Brain microvascular endothelial cell (primary cell): ENCODE data around the gene MAU2.

Experiments used
- DNase-seq: peaks from one replicate; pipeline ENCODE4 v3.0.0-alpha.2; 2020
- H3K27ac ChIP-seq: fragments of 250-450 bp; sonication (Bioruptor Pico); 2 replicates; pipeline ENCODE4 v1.5.1; 2020; ENCODE audit warnings: mild to moderate bottlenecking, moderate library complexity
- H3K27me3 ChIP-seq: fragments of 250-450 bp; sonication (Bioruptor Pico); replicated peaks from 2 replicates; pipeline ENCODE4 v1.5.1; 2020; ENCODE audit warnings: mild to moderate bottlenecking
- H3K36me3 ChIP-seq: fragments of 250-450 bp; sonication (Bioruptor Pico); replicated peaks from 2 replicates; pipeline ENCODE4 v1.5.1; 2020; ENCODE audit warnings: mild to moderate bottlenecking
- H3K4me3 ChIP-seq: 2 replicates; pipeline ENCODE4 v1.5.1; 2011; ENCODE audit warnings: low read depth, mild to moderate bottlenecking, control low read depth, low read length, moderate library complexity
- CTCF ChIP-seq: IDR thresholded peaks from 2 replicates; pipeline ENCODE4 v1.5.1; 2011; ENCODE audit warnings: low read depth, mild to moderate bottlenecking, moderate library complexity, low read length, control low read depth, inconsistent platforms; ENCODE audit errors: missing control alignments
- in situ Hi-C: cut with HindIII; loops from 2 replicates; pipeline ENCODE4 v1.10.0; 2017; ENCODE audit warnings: low sequenced_read_pairs, low pct_ligation_motif_present

Gene MAU2

GRCh38 chr19:19337120-19337519 lies 16.5 kb downstream of the MAU2 start:
- DNase-seq = no peak
- Histone ChIP-seq H3K27ac (no peak overlapping the region), H3K36me3 (peaks cover 55% of the 10 kb centered on the region), H3K4me3 (no peak overlapping the region), H3K27me3 (no peaks in the 10 kb centered on the region)
- in situ Hi-C loops = no loop called here
- no peak for TF ChIP-seq CTCF

GRCh38 chr19:19338082-19338481 lies 17.5 kb downstream of the MAU2 start:
- H3K27me3 ChIP-seq = no peaks in the 10 kb centered on the region
- DNase-seq = no peak

GRCh38 chr19:19341026-19341425 lies 20.4 kb downstream of the MAU2 start:
- no peaks in the 10 kb centered on the region for H3K27me3 ChIP-seq
- H3K4me3 ChIP-seq = no peak overlapping the region
- no peak for DNase-seq
- H3K27ac ChIP-seq = no peak overlapping the region
- in situ Hi-C loops = no loop called here
- peaks cover 76% of the 10 kb centered on the region for H3K36me3 ChIP-seq
- no peak for TF ChIP-seq CTCF

More at GRCh38 chr19:19338082-19338481, 17.5 kb downstream of the MAU2 start:
- in situ Hi-C loops = no loop called here
- Histone ChIP-seq H3K27ac (no peak overlapping the region), H3K36me3 (peaks cover 57% of the 10 kb centered on the region), H3K4me3 (no peak overlapping the region)
- no peak for TF ChIP-seq CTCF

GRCh38 chr19:19342086-19343015 lies 21.7 kb downstream of the MAU2 start:
- H3K36me3 ChIP-seq = peaks cover 77% of the 10 kb centered on the region
- in situ Hi-C loops = no loop called here
- no peak overlapping the region for H3K4me3 ChIP-seq
- peak; percentile 45 for DNase-seq
- H3K27me3 ChIP-seq = no peaks in the 10 kb centered on the region
- peak; percentile 96 for TF ChIP-seq CTCF
- H3K27ac ChIP-seq = no peak overlapping the region

GRCh38 chr19:19343016-19343362 lies 22.4 kb downstream of the MAU2 start:
- no peak for DNase-seq
- no peak overlapping the region for H3K27ac ChIP-seq
- no peaks in the 10 kb centered on the region for H3K27me3 ChIP-seq
- H3K4me3 ChIP-seq = no peak overlapping the region
- in situ Hi-C loops = no loop called here
- H3K36me3 ChIP-seq = peaks cover 77% of the 10 kb centered on the region
- TF ChIP-seq CTCF = no peak
